Activated CD4-positive, CD25-positive, alpha-beta regulatory T cell treated with anti-CD3 and anti-CD28 coated beads, Interleukin-2, amount 50 U/mL, for 72 hours (primary cell): Measurements from ENCODE around the gene SEPTIN2.
"Not testable (repeated sequence)": the region's sequence is repeated elsewhere in the genome, so short reads cannot be mapped to it uniquely, and the experiment has no call there.

Experiments
- DNase-seq: peaks from one replicate; pipeline ENCODE4 v3.0.0; 2021

The SEPTIN2 gene

GRCh38 chr2:241315093-241315878, 439 bp upstream of the SEPTIN2 start, which contains the start of gene HDLBP:
HDLBP (minus strand) TSS chr2:241315672; CDS start chr2:241266869, 48,803 bp downstream.
- peak; percentile 100 for DNase-seq

GRCh38 chr2:241316825-241317224, 1.1 kb downstream of the SEPTIN2 start:
- DNase-seq: no peak

GRCh38 chr2:241317391-241317790, 1.7 kb downstream of the SEPTIN2 start:
- no peak for DNase-seq

GRCh38 chr2:241318830-241319229, 3.1 kb downstream of the SEPTIN2 start:
- not testable (repeated sequence) for DNase-seq

- no peak for DNase-seq
Observed at GRCh38 chr2:241320394-241320793, 4.7 kb downstream of the SEPTIN2 start.

GRCh38 chr2:241321033-241321432, 5.3 kb downstream of the SEPTIN2 start:
- DNase-seq: no peak

- no peak for DNase-seq
Observed at GRCh38 chr2:241321886-241322285, 6.2 kb downstream of the SEPTIN2 start.

GRCh38 chr2:241323778-241324177, 8.1 kb downstream of the SEPTIN2 start:
- DNase-seq: no peak

- DNase-seq: no peak
Observed at GRCh38 chr2:241324775-241325174, 9.1 kb downstream of the SEPTIN2 start.

- no peak for DNase-seq
Observed at GRCh38 chr2:241325257-241325656, 9.5 kb downstream of the SEPTIN2 start.

- DNase-seq: no peak
Observed at GRCh38 chr2:241329669-241330615, 14.2 kb downstream of the SEPTIN2 start.

GRCh38 chr2:241330616-241330981, 14.9 kb downstream of the SEPTIN2 start:
- DNase-seq: no peak

- DNase-seq: no peak
Observed at GRCh38 chr2:241334813-241335212, 19.1 kb downstream of the SEPTIN2 start.

GRCh38 chr2:241339839-241340630, 24.3 kb downstream of the SEPTIN2 start:
- no peak for DNase-seq

GRCh38 chr2:241340631-241341163, 25.0 kb downstream of the SEPTIN2 start:
- no peak for DNase-seq

GRCh38 chr2:241344925-241345651, 29.4 kb downstream of the SEPTIN2 start:
- no peak for DNase-seq

GRCh38 chr2:241349941-241350340, 34.2 kb downstream of the SEPTIN2 start:
- no peak for DNase-seq

- DNase-seq: no peak
Observed at GRCh38 chr2:241350530-241350877, 34.8 kb downstream of the SEPTIN2 start.

GRCh38 chr2:241350878-241351639, 35.3 kb downstream of the SEPTIN2 start:
- no peak for DNase-seq

- no peak for DNase-seq
Observed at GRCh38 chr2:241351640-241352031, 35.9 kb downstream of the SEPTIN2 start.

- no peak for DNase-seq
Observed at GRCh38 chr2:241352227-241352626, 36.5 kb downstream of the SEPTIN2 start.
